ENCODE results near the gene THPO. TPM values are rescaled to one million over a fixed set of nuclear protein-coding genes. Genes with fewer than 3 reads are reported as not detected.
"Not testable (repeated sequence)": the region's sequence is repeated elsewhere in the genome, so short reads cannot be mapped to it uniquely, and the experiment has no call there.

THPO gene
- total RNA-seq, 2 donors from 2014 or later, result not detected

DNA sequence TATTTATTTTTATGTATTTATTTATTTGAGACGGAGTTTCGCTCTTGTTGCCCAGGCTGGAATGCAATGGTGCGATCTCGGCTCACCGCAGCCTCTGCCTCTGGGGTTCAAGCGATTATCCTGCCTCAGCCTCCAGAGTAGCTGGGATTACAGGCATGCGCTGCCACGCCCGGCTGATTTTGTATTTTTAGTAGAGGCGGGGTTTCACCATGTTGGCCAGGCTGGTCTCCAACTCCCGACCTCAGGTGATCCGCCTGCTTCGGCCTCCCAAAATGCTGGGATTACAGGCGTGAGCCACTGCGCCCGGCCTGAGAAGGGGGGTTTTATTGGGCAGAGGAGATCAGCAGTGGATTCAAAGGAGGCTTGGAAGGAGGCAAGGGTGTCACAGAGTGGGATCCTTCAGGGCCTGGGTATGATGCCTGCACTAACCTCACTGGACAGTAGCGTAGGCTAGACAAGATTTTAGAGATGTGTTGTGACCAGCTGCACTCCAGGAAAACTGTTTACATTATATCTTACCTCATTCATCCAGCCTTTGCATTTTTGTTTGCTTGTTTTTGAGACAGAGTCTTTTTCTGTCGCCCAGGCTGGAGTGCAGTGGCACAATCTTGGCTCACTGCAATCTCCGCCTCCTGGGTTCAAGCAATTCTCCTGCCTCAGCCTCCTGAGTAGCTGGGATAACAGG, 38.4 kb downstream of the THPO start:
- not testable (repeated sequence) for H3K27me3 Mint-ChIP-seq; ATAC-seq (replicated peaks); H3K9me3 Mint-ChIP-seq; H3K27ac Mint-ChIP-seq; H3K4me3 Mint-ChIP-seq
- H3K36me3 Mint-ChIP-seq (ENCODE audit: low read depth), result peaks cover 11% of the 10 kb centered on the region
- peaks cover 23% of the 10 kb centered on the region for H3K4me1 Mint-ChIP-seq

DNA sequence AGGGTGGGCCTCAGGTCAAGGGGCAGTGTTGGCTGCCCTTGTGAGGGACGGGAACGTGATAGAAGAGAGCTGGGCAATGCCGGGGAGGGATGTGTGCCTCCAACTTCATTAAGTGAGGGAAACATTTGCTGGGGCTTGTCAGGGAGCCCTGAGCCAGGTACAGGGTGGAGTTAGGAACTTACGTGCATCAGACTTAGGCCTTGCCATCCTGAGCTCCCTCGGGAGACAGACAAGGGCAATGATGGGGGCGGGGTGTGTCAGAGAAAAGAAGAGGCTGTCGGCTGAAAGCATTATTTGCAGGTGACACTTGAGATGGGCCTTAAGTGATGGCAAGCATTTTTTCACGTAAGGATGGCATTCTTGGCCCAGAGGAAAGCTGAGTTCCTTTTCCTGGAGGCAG, 39.0 kb downstream of the THPO start:
- no peak overlapping the region for H3K27ac Mint-ChIP-seq
- peaks cover 29% of the 10 kb centered on the region for H3K4me1 Mint-ChIP-seq
- no peaks in the 10 kb centered on the region for H3K27me3 Mint-ChIP-seq
- no peak for ATAC-seq (replicated peaks)
- peaks cover 16% of the 10 kb centered on the region for H3K36me3 Mint-ChIP-seq (ENCODE audit: low read depth)
- H3K9me3 Mint-ChIP-seq, result no peaks in the 10 kb centered on the region
- peak overlapping the region; percentile 81 for H3K4me3 Mint-ChIP-seq

DNA sequence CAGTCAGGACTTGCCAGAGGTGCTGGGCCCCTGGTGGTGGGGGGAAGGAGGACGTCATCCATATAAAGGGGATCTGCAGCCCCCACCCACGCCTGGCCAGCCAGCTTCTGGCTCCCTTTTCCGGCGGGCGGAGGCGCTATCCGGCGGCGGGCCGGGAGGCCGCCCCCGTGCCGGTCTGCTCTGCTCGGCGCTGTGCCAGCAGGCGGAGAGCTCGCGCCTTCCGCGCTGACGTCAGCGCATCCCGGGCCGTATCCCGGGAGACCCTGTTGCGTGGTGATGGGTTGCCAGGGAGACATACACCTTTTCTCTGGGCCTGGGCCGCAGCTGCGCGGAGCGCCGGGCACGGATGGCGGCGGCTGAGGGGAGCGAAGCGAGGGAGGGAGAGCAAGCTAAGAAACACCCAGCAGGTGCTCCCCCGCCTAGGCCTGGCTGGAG, 39.5 kb downstream of the THPO start:
- peaks cover 34% of the 10 kb centered on the region for H3K4me1 Mint-ChIP-seq
- no peak for ATAC-seq (replicated peaks)
- peaks cover 21% of the 10 kb centered on the region for H3K36me3 Mint-ChIP-seq (ENCODE audit: low read depth)
- peak overlapping the region; percentile 72 for H3K27ac Mint-ChIP-seq
- no peaks in the 10 kb centered on the region for H3K9me3 Mint-ChIP-seq
- no peaks in the 10 kb centered on the region for H3K27me3 Mint-ChIP-seq
- peak overlapping the region; percentile 81 for H3K4me3 Mint-ChIP-seq

DNA sequence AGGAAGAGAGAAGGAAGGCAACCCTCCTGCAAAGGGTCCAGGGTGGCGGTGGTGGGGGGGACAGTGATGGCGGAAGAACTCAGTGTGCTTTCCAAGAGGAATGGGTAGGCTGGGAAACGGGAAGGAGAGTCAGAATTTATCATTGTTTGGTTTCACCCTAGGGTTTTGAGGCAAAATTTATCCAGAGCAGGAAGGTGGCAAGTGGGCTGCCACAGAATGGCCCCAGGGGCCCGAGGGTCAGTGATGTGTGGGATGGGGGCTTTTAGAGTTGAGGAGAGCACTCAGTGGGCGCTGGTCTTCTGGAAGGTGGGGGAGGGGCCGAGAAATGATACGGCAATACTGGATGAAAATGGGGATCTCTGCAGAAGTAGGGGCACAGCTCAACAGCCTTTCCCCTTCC, 40.0 kb downstream of the THPO start:
- H3K27ac Mint-ChIP-seq, result peak overlapping the region; percentile 72
- H3K4me3 Mint-ChIP-seq, result peak overlapping the region; percentile 81
- H3K9me3 Mint-ChIP-seq, result no peaks in the 10 kb centered on the region
- H3K27me3 Mint-ChIP-seq, result no peaks in the 10 kb centered on the region
- peaks cover 27% of the 10 kb centered on the region for H3K36me3 Mint-ChIP-seq (ENCODE audit: low read depth)
- ATAC-seq (replicated peaks), result no peak
- peaks cover 39% of the 10 kb centered on the region for H3K4me1 Mint-ChIP-seq

DNA sequence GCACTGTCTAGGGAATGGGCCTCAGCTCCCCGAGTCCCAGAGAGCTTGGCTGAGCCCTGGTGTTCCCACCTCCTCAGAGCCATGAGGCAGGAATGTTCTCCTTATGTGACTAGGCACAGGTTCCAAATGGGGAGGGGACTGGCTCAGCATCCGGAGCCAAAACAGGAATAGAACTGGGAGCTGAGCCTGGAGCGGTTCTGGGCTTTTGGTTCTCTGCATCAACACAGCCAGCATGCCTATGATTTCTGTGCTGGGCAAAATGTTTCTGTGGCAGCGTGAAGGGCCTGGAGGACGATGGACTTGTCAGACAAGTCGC, 40.6 kb downstream of the THPO start, which contains the start of gene FAM131A:
FAM131A (plus strand) TSS at position 202 of the 316 bp plus-strand sequence; CDS start at position 233, 31 bp downstream.
- no peak for ATAC-seq (replicated peaks)
- H3K4me1 Mint-ChIP-seq, result peaks cover 46% of the 10 kb centered on the region
- no peaks in the 10 kb centered on the region for H3K9me3 Mint-ChIP-seq
- H3K27ac Mint-ChIP-seq, result peak within 1 kb of the TSS; percentile 72
- H3K36me3 Mint-ChIP-seq (ENCODE audit: low read depth), result peaks cover 33% of the 10 kb centered on the region
- no peaks in the 10 kb centered on the region for H3K27me3 Mint-ChIP-seq
- peak within 1 kb of the TSS; percentile 81 for H3K4me3 Mint-ChIP-seq

DNA sequence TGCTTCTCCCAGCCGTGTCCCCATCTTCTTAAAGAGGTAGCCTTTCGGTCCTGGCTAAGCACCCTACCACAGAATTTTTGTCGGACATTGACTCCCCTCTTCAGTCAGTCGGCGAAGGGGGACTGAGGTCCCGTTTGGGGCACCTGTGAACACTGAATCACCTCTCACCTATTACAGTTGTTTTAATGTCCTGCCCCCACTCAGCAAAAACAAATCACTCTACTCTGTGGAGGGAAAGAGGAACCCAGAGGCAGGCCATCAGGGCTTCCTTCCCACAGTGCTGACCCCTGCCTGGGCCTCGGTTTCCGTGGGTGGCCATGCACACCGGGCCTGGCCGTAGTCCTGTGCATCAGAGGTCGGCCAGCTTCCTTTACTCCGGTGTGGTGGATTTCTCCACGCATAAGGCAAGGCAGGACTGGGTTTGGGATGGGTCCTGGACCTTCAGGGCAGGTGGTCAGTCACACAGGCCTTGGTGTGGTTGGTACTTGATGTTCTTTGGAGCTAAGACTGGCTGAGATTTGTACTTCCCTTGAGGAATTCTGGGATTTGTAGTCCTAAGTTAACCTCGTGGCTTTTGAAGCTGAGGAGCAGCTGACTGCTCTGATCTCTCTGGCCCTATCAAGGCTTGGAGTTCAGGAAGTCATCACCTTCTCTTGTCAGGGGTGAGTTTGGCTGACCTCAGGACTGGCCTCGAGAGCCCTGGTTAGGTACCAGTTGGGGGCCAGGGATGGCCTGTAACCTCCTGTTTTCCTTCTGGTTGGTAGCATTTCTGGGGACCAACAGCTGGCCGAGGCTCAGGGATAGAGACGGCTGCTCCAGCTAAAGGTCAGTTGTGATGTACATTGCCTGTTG, 41.2 kb downstream of the THPO start:
- no peaks in the 10 kb centered on the region for H3K9me3 Mint-ChIP-seq
- peak overlapping the region; percentile 81 for H3K4me3 Mint-ChIP-seq
- H3K27me3 Mint-ChIP-seq, result no peaks in the 10 kb centered on the region
- H3K27ac Mint-ChIP-seq, result peak overlapping the region; percentile 72
- peaks cover 39% of the 10 kb centered on the region for H3K36me3 Mint-ChIP-seq (ENCODE audit: low read depth)
- peaks cover 49% of the 10 kb centered on the region for H3K4me1 Mint-ChIP-seq
- no peak for ATAC-seq (replicated peaks)

DNA sequence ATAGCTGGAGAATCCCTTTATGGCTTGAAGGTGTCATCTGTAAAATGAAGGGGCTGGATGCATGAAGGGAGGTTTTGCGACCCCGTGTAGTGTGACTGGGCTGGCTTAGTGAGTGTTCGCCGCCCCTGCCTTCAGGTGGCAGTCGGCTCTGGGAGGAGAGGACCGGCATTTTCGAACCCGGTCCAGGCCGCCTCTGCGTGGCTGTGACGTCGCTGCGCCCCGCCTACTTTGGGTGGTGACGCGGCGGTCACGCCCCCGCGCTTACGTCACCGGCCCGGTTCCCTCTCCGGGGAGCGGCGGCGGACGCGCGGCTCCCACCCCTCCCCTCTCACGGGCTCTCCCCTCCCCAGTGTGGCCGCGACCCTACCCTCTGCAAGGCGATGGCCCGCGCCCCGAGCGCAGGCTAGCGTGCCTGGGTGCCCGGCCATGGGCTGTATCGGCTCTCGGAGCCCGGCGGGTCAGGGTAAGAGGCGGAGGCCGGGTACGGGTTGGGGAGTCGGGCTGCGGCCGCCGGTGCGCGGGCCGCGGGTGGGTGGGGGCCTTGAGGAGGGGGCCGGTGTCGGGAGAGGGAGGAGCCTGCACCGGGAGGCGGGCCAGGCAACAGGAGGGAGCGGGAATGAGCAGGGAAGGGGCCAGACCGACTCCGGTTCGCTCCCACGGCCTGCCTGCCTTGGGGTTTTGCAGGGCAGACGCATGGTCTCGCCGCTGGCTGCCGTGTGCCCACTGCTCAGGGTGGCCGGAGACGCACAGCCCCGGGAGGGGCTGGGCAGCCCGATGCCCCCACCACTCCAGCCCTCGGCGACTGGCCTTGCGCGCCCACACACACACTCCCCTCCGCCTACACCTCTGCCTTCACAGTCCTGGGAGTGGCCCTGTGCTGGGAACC, 42.1 kb downstream of the THPO start:
- no peaks in the 10 kb centered on the region for H3K27me3 Mint-ChIP-seq

DNA sequence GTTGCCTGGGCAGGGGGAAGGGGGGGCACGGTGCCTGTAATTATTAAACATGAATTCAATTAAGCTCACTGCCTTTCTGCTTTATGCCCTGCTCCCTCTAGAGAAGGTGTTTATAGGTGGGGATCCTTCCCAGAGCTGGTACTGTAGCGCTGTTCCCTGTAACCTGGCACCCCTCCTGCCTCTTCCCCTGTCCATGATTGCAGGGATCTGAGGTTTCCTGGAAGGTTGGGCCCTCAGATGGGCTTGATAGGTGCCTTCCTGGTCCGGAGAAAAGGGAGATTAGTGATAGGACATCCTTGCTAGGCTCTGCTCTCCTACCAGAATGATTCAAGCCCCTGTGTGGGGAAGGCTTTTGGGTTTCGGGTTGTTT, 42.7 kb downstream of the THPO start:
- H3K9me3 Mint-ChIP-seq, result no peaks in the 10 kb centered on the region
- peaks cover 42% of the 10 kb centered on the region for H3K4me1 Mint-ChIP-seq
- peaks cover 54% of the 10 kb centered on the region for H3K36me3 Mint-ChIP-seq (ENCODE audit: low read depth)
- ATAC-seq (replicated peaks), result peak; percentile 37
- H3K27me3 Mint-ChIP-seq, result no peaks in the 10 kb centered on the region
- peak overlapping the region; percentile 81 for H3K4me3 Mint-ChIP-seq
- peak overlapping the region; percentile 79 for H3K27ac Mint-ChIP-seq

More for the DNA sequence above, 42.1 kb downstream of the THPO start:
- H3K4me3 Mint-ChIP-seq, result peak overlapping the region; percentile 81
- no peaks in the 10 kb centered on the region for H3K9me3 Mint-ChIP-seq
- peak; percentile 65 for ATAC-seq (replicated peaks)
- H3K36me3 Mint-ChIP-seq (ENCODE audit: low read depth), result peaks cover 47% of the 10 kb centered on the region
- peaks cover 46% of the 10 kb centered on the region for H3K4me1 Mint-ChIP-seq
- H3K27ac Mint-ChIP-seq, result peak overlapping the region; percentile 79

DNA sequence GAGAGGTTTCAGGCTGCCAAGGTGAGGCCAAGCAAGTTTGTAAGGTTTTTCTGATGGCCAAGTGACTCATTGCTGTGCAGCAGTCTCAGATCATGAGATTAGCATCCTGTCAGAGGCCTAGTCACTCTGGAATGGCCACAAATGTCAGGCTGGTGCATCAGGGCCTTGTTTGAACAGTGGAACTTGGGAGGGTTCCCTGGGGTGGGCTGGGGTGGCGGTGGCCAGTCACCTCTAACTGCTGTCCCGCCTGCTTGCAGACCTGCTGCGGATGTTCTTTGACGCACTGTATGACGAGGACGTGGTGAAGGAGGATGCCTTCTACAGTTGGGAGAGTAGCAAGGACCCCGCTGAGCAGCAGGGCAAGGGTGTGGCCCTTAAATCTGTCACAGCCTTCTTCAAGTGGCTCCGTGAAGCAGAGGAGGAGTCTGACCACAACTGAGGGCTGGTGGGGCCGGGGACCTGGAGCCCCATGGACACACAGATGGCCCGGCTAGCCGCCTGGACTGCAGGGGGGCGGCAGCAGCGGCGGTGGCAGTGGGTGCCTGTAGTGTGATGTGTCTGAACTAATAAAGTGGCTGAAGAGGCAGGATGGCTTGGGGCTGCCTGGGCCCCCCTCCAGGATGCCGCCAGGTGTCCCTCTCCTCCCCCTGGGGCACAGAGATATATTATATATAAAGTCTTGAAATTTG, 43.4 kb downstream of the THPO start:
- peaks cover 60% of the 10 kb centered on the region for H3K36me3 Mint-ChIP-seq (ENCODE audit: low read depth)
- H3K27ac Mint-ChIP-seq, result peak overlapping the region; percentile 69
- peak overlapping the region; percentile 81 for H3K4me3 Mint-ChIP-seq
- peak; percentile 82 for ATAC-seq (replicated peaks)
- peaks cover 42% of the 10 kb centered on the region for H3K4me1 Mint-ChIP-seq
- H3K27me3 Mint-ChIP-seq, result no peaks in the 10 kb centered on the region
- no peaks in the 10 kb centered on the region for H3K9me3 Mint-ChIP-seq

DNA sequence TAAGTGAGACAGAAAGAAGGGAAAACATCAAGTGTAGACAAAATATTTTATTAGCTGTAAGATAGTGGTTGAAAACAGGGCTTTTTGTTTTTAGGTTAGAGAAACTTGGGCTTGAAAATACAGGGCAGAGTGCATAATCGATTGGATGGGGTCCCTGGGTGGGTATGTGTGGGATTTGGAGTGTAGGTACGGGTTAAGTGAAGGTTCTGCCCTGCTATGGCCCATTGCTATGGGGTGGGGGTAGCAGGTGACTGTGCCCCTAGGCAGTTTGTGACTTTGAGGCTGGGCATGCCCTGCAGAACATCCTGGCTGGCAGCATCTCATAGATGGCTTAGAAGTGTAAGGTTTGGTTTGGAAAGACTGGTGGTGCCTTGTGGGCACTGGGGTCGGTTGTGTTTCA, 44.3 kb downstream of the THPO start:
- no peak for ATAC-seq (replicated peaks)
- Mint-ChIP-seq H3K4me1 (peaks cover 45% of the 10 kb centered on the region), H3K9me3 (no peaks in the 10 kb centered on the region), H3K36me3 (ENCODE audit: low read depth) (peaks cover 69% of the 10 kb centered on the region), H3K4me3 (peak overlapping the region; percentile 81), H3K27me3 (no peaks in the 10 kb centered on the region), H3K27ac (peak overlapping the region; percentile 69)

DNA sequence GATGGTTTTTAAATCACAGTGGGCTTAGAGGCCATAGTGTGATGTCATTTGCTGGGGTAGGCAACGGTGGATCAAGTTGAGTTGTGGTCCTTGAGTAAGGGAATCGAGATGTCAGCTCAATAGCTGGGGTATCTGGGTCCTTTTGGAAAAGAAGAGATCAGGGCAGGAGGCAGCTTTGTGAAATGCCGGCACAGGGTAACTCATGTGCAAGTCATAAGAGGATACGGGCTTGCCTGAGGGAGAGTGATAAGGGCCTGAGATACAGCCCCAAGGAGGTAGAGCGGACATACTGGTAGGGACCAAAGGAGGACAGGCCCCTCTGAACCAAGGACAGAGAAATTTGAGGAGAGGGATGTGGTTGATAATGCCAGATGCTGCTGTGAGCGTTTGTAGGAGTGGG, 44.8 kb downstream of the THPO start:
- peak overlapping the region; percentile 69 for H3K27ac Mint-ChIP-seq
- no peaks in the 10 kb centered on the region for H3K9me3 Mint-ChIP-seq
- peaks cover 48% of the 10 kb centered on the region for H3K4me1 Mint-ChIP-seq
- no peak for ATAC-seq (replicated peaks)
- no peaks in the 10 kb centered on the region for H3K27me3 Mint-ChIP-seq
- no peak overlapping the region for H3K4me3 Mint-ChIP-seq
- peaks cover 75% of the 10 kb centered on the region for H3K36me3 Mint-ChIP-seq (ENCODE audit: low read depth)

DNA sequence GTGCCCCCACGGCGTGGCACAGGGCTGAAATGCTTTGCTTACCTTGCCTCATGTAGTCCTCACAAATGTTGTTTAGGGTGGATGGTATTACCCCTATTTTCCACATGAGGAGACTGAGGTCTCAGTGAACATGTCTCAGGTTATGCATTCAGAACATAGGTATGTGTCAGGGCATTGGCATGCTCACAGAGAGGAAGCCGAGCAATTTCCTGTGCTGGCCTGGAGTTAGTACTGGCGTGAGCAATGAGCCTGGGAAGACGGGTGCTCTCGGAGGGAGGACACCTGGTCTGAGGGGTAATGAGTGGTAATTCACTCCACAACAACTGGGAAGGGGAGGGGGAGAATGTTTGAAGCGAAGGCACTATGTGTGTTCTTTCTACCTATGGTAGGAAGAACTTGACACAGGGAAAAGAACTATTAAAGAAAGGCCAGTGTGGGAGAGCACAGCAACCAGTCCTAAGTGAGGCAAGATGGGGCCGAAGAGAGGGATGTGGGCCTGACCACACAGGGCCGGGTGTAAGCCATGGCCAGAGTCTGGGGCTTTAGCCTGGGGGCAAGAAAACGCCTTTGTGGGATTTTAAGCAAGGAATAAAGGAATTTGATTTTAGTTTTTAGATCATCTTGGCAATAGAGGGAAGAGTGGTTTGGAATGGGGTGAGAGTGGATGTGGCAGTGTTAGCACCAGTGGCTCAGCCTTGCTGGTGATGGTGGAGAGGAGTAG, 45.5 kb downstream of the THPO start:
- Mint-ChIP-seq H3K4me3 (no peak overlapping the region), H3K27me3 (no peaks in the 10 kb centered on the region), H3K27ac (peak overlapping the region; percentile 69), H3K9me3 (no peaks in the 10 kb centered on the region), H3K36me3 (ENCODE audit: low read depth) (peaks cover 81% of the 10 kb centered on the region), H3K4me1 (peaks cover 41% of the 10 kb centered on the region)
- no peak for ATAC-seq (replicated peaks)

DNA sequence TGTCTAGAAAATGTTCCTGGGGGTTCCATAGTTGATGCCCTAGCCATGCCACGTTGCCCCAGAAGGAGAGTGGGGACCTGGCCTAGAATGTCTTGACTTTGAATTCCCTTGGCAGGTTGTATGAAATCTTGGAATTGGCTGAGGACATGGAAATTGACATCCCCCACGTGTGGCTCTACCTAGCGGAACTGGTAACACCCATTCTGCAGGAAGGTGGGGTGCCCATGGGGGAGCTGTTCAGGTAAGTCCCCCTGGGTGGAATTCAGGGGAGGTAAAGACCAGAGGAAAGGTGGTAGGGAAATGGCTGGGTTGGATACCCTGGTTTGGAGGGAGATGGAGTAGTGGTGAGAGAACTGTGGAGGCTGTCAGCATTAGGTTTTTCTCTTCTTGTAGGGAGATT, 49.5 kb downstream of the THPO start:
- H3K9me3 Mint-ChIP-seq, result no peaks in the 10 kb centered on the region
- H3K4me3 Mint-ChIP-seq, result no peak overlapping the region
- H3K36me3 Mint-ChIP-seq (ENCODE audit: low read depth), result peaks cover 100% of the 10 kb centered on the region
- peak overlapping the region; percentile 20 for H3K27ac Mint-ChIP-seq
- no peak for ATAC-seq (replicated peaks)
- peaks cover 37% of the 10 kb centered on the region for H3K4me1 Mint-ChIP-seq
- H3K27me3 Mint-ChIP-seq, result no peaks in the 10 kb centered on the region
